Measurements from ENCODE around the gene TXK.

The TXK gene

DNA sequence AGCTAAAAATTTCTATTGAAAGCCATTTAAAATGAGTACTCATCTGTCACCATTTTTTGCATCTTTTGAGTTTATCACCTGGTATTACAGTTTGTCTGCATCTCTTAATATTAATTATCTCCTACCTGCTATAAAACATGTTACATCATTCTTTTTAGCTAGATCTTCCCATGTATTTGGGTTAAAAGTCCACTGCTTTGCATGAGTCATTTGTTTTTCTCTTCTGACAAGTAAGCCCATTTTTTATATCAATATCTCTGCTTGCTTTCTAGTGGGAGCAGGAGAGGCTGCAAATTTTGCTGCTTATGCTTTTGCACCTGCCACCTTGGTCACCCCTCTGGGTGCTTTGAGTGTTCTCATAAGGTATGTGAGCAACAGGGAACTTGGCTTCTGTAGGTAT, 101.3 kb downstream of the TXK start:
- Histone ChIP-seq H3K9me2 (replicated peaks; ENCODE audit: insufficient read depth, low read length) (no peaks in the 10 kb centered on the region), H3K4me3 (ENCODE audit: insufficient read depth, low read length, poor library complexity, severe bottlenecking) (no peak overlapping the region), H3K79me2 (ENCODE audit: insufficient read depth, low read length) (no peaks in the 10 kb centered on the region), H3K27ac (ENCODE audit: low read depth, low read length) (no peak overlapping the region), H3K9ac (ENCODE audit: low read length) (no peak overlapping the region), H2AFZ (ENCODE audit: low read depth, low read length, severe bottlenecking) (no peak overlapping the region), H4K20me1 (ENCODE audit: low read depth, low read length) (no peaks in the 10 kb centered on the region), H3K36me3 (ENCODE audit: low read length) (peaks cover 6% of the 10 kb centered on the region), H3K4me2 (ENCODE audit: low read depth, low read length, poor library complexity, severe bottlenecking) (no peak overlapping the region), H3F3A (ENCODE audit: insufficient read depth) (peaks cover 31% of the 10 kb centered on the region), H3K9me3 (ENCODE audit: insufficient read depth, low read length) (no peaks in the 10 kb centered on the region; the same call in 1 of the 2 replicates), H3K27me3 (ENCODE audit: low read length) (no peaks in the 10 kb centered on the region)
- no peak for TF ChIP-seq EZH2phosphoT487 (conservative IDR thresholded peaks at IDR 0.05; ENCODE audit: low read length)
- TF ChIP-seq, protein P1, sequence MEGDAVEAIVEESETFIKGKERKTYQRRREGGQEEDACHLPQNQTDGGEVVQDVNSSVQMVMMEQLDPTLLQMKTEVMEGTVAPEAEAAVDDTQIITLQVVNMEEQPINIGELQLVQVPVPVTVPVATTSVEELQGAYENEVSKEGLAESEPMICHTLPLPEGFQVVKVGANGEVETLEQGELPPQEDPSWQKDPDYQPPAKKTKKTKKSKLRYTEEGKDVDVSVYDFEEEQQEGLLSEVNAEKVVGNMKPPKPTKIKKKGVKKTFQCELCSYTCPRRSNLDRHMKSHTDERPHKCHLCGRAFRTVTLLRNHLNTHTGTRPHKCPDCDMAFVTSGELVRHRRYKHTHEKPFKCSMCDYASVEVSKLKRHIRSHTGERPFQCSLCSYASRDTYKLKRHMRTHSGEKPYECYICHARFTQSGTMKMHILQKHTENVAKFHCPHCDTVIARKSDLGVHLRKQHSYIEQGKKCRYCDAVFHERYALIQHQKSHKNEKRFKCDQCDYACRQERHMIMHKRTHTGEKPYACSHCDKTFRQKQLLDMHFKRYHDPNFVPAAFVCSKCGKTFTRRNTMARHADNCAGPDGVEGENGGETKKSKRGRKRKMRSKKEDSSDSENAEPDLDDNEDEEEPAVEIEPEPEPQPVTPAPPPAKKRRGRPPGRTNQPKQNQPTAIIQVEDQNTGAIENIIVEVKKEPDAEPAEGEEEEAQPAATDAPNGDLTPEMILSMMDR (IDR thresholded peaks at IDR 0.05; ENCODE audit: insufficient read depth, low read length, poor library complexity, severe bottlenecking): no peak

- Histone ChIP-seq H3F3A (ENCODE audit: insufficient read depth) (peaks cover 24% of the 10 kb centered on the region), H3K36me3 (ENCODE audit: low read length) (peaks cover 11% of the 10 kb centered on the region), H3K4me3 (ENCODE audit: insufficient read depth, low read length, poor library complexity, severe bottlenecking) (no peak overlapping the region), H3K9me2 (replicated peaks; ENCODE audit: insufficient read depth, low read length) (no peaks in the 10 kb centered on the region), H3K27ac (ENCODE audit: low read depth, low read length) (no peak overlapping the region), H4K20me1 (ENCODE audit: low read depth, low read length) (no peaks in the 10 kb centered on the region), H3K4me2 (ENCODE audit: low read depth, low read length, poor library complexity, severe bottlenecking) (no peak overlapping the region), H3K9me3 (ENCODE audit: insufficient read depth, low read length) (no peaks in the 10 kb centered on the region; the same call in 1 of the 2 replicates), H3K27me3 (ENCODE audit: low read length) (no peaks in the 10 kb centered on the region), H3K9ac (ENCODE audit: low read length) (no peak overlapping the region), H2AFZ (ENCODE audit: low read depth, low read length, severe bottlenecking) (no peak overlapping the region), H3K79me2 (ENCODE audit: insufficient read depth, low read length) (no peaks in the 10 kb centered on the region)
- TF ChIP-seq, protein P1 (IDR thresholded peaks at IDR 0.05; ENCODE audit: insufficient read depth, low read length, poor library complexity, severe bottlenecking): no peak
- TF ChIP-seq EZH2phosphoT487 (conservative IDR thresholded peaks at IDR 0.05; ENCODE audit: low read length): no peak
Observed at GRCh38 chr4:48031802-48032525, 102.1 kb downstream of the TXK start.

DNA sequence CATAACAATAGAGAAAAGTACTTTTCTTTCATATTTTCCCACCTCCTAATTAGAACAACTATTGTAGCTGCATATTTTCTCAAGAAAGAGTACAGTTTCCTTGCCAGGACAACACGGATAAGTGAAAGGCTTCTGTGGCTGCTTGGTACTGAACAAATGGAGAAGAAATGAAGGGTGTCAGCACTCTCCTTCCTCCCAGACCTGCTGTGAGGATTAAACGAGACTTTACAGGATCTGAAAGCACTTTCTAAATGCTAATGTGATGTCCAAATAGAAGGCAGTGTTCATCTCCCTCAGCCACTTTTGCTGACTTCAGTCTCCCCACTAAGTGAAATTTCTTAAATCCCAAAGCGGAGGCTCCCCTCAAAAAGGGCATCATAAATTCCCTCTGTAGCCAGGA, 103.6 kb downstream of the TXK start:
- Histone ChIP-seq H2AFZ (ENCODE audit: low read depth, low read length, severe bottlenecking) (no peak overlapping the region), H4K20me1 (ENCODE audit: low read depth, low read length) (no peaks in the 10 kb centered on the region), H3F3A (ENCODE audit: insufficient read depth) (peaks cover 9% of the 10 kb centered on the region), H3K79me2 (ENCODE audit: insufficient read depth, low read length) (no peaks in the 10 kb centered on the region), H3K9me2 (replicated peaks; ENCODE audit: insufficient read depth, low read length) (no peaks in the 10 kb centered on the region), H3K9me3 (ENCODE audit: insufficient read depth, low read length) (no peaks in the 10 kb centered on the region; the same call in 1 of the 2 replicates), H3K4me2 (ENCODE audit: low read depth, low read length, poor library complexity, severe bottlenecking) (no peak overlapping the region), H3K9ac (ENCODE audit: low read length) (no peak overlapping the region), H3K4me3 (ENCODE audit: insufficient read depth, low read length, poor library complexity, severe bottlenecking) (no peak overlapping the region), H3K27ac (ENCODE audit: low read depth, low read length) (no peak overlapping the region), H3K27me3 (ENCODE audit: low read length) (no peaks in the 10 kb centered on the region), H3K36me3 (ENCODE audit: low read length) (peaks cover 11% of the 10 kb centered on the region)
- TF ChIP-seq, protein P1 (IDR thresholded peaks at IDR 0.05; ENCODE audit: insufficient read depth, low read length, poor library complexity, severe bottlenecking): no peak
- TF ChIP-seq EZH2phosphoT487 (conservative IDR thresholded peaks at IDR 0.05; ENCODE audit: low read length): no peak
